BJ (cell line): ENCODE measurements around the gene ZDHHC13. TPM values are rescaled to one million over a fixed set of nuclear protein-coding genes. Genes with fewer than 3 reads are reported as not detected.

Source experiments
- CTCF ChIA-PET: fragments of 350-600 bp; formaldehyde crosslinking; extraction: SDS; loops from one replicate; lab custom pipeline; 2021; ENCODE audit warnings: antibody characterized with exemption, inconsistent platforms; lab: Yijun Ruan, JAX
- POLR2A ChIA-PET: fragments of 300-600 bp; sonication (Branson Sonifier 250); formaldehyde crosslinking; extraction: SDS; loops from one replicate; lab custom pipeline; 2021; ENCODE audit warnings: antibody characterized with exemption; lab: Charles Lee
- DNase-seq: peaks from one replicate; pipeline ENCODE4 v3.0.0-alpha.2; 2011; ENCODE audit warnings: low read depth
- H3K27me3 ChIP-seq: 2 replicates; pipeline ENCODE4 v1.6.0; 2011; ENCODE audit warnings: low read length; ENCODE audit not compliant: control insufficient read depth, insufficient read depth
- H3K36me3 ChIP-seq: 2 replicates; pipeline ENCODE4 v1.5.1; 2011; ENCODE audit warnings: low read length; ENCODE audit not compliant: control insufficient read depth, insufficient read depth
- H3K4me3 ChIP-seq: 2 replicates; pipeline ENCODE4 v1.5.1; 2011; ENCODE audit warnings: low read depth, mild to moderate bottlenecking, control low read depth, low read length
- CTCF ChIP-seq: IDR thresholded peaks from 2 replicates; pipeline ENCODE4 v1.5.1; 2011; ENCODE audit warnings: low read depth, mild to moderate bottlenecking, control low read depth, inconsistent platforms, low read length, moderate library complexity; ENCODE audit not compliant: insufficient read depth
- polyA plus RNA-seq: library from polyadenylated mRNA; depleted of rRNA; stranded (reverse); fragments of >200 nt; gene quantifications from 2 replicates; pipeline ENCODE4 v1.2.3, GENCODE V29; 2011

The ZDHHC13 gene
- polyA plus RNA-seq, 1 experiment: 9.3 TPM

GRCh38 chr11:19105011-19105410 lies 12.0 kb upstream of the ZDHHC13 start:
- ChIA-PET CTCF (no interaction called here), POLR2A (no interaction called here)
- H3K27me3 ChIP-seq: peaks cover 10% of the 10 kb centered on the region
- no peak overlapping the region for H3K4me3 ChIP-seq
- no peak for TF ChIP-seq CTCF
- no peak for DNase-seq
- no peaks in the 10 kb centered on the region for H3K36me3 ChIP-seq

- no peak for TF ChIP-seq CTCF
- peaks cover 8% of the 10 kb centered on the region for H3K27me3 ChIP-seq
- H3K4me3 ChIP-seq: no peak overlapping the region
- CTCF ChIA-PET: interaction anchor here (1.0 to 1.7 kb wide), 2 partner anchors 10 to 29 kb away, joined by 3 to 4 read pairs; partner anchors contain the start of gene ZDHHC13
- H3K36me3 ChIP-seq: no peaks in the 10 kb centered on the region
- DNase-seq: no peak
- POLR2A ChIA-PET: no interaction called here
Observed at GRCh38 chr11:19107125-19107524, 9.8 kb upstream of the ZDHHC13 start.

- no peak for TF ChIP-seq CTCF
- CTCF ChIA-PET: interaction anchor here (0.9 to 1.1 kb wide), 3 partner anchors 19 to 40 kb away, joined by 3 to 5 read pairs (median 4); no protein-coding TSS in a partner anchor
- Histone ChIP-seq H3K36me3 (no peaks in the 10 kb centered on the region), H3K4me3 (no peak overlapping the region), H3K27me3 (peaks cover 9% of the 10 kb centered on the region)
- DNase-seq: no peak
- POLR2A ChIA-PET: no interaction called here
Observed at GRCh38 chr11:19110295-19110694, 6.7 kb upstream of the ZDHHC13 start.

GRCh38 chr11:19111809-19112208 lies 5.2 kb upstream of the ZDHHC13 start:
- DNase-seq: no peak
- ChIA-PET POLR2A (no interaction called here), CTCF (no interaction called here)
- Histone ChIP-seq H3K4me3 (no peak overlapping the region), H3K27me3 (peaks cover 4% of the 10 kb centered on the region; the same call in 1 of the 2 replicates), H3K36me3 (no peaks in the 10 kb centered on the region)
- no peak for TF ChIP-seq CTCF

GRCh38 chr11:19116276-19116970 lies 545 bp upstream of the ZDHHC13 start:
- Histone ChIP-seq H3K4me3 (peak overlapping the region; percentile 93), H3K36me3 (no peaks in the 10 kb centered on the region), H3K27me3 (peaks cover 2% of the 10 kb centered on the region; the same call in 1 of the 2 replicates)
- POLR2A ChIA-PET: no interaction called here
- CTCF ChIA-PET: interaction anchor here (0.6 to 1.7 kb wide), 11 partner anchors 10 to 809 kb away, joined by 3 to 8 read pairs (median 3); no protein-coding TSS in a partner anchor
- no peak for TF ChIP-seq CTCF
- no peak for DNase-seq
